Kidney (tissue), 14 donors: ENCODE measurements around the gene TGM1. TPM values are rescaled to one million over a fixed set of nuclear protein-coding genes. Genes with fewer than 3 reads are reported as not detected.

Experiments
- DNase-seq, 5 donors: peaks; one replicate each; pipeline ENCODE4 v3.0.0-alpha.2; 2013 to 2020
- FAIRE-seq: peaks from 2 replicates; lab custom pipeline; 2012; peaks lifted over from hg19 to GRCh38; lab: Jason Lieb, UNC
- H3K27ac ChIP-seq, 2 donors: one replicate each; pipeline ENCODE4 v1.7.0; 2013; ENCODE audit warnings: low read depth in 2 of 2, low read length in 2 of 2, inconsistent platforms in 1 of 2
- H3K27me3 ChIP-seq: one replicate; pipeline ENCODE4 v1.7.1; 2013; ENCODE audit warnings: low read length, inconsistent platforms; ENCODE audit not compliant: control insufficient read depth, insufficient read depth
- H3K36me3 ChIP-seq, 3 donors: one replicate each; pipeline versions ENCODE4 v1.7.0 to v1.7.1; 2013; ENCODE audit warnings: low read length in 3 of 3, control low read depth in 1 of 3, inconsistent platforms in 1 of 3; ENCODE audit not compliant: insufficient read depth in 3 of 3, control insufficient read depth in 2 of 3
- H3K4me1 ChIP-seq, 3 donors: one replicate each; pipeline versions ENCODE4 v1.7.0 to v1.7.1; 2013; ENCODE audit warnings: low read length in 3 of 3, inconsistent platforms in 1 of 3, low read depth in 1 of 3; ENCODE audit not compliant: control insufficient read depth in 2 of 3, insufficient read depth in 2 of 3
- H3K4me3 ChIP-seq, 3 donors: one replicate each; pipeline versions ENCODE4 v1.7.0 to v1.8.1; 2013; ENCODE audit warnings: low read length in 3 of 3, control low read depth in 1 of 3, inconsistent platforms in 1 of 3
- H3K9ac ChIP-seq, 3 donors: one replicate each; pipeline versions ENCODE4 v1.7.0 to v1.7.1; 2013; ENCODE audit warnings: low read length in 3 of 3, control low read depth in 1 of 3, inconsistent platforms in 1 of 3
- H3K9me3 ChIP-seq, 3 donors: one replicate each; pipeline versions ENCODE4 v1.7.0 to v1.7.1; 2013; ENCODE audit warnings: low read length in 3 of 3, control low read depth in 1 of 3, inconsistent platforms in 1 of 3; ENCODE audit not compliant: control insufficient read depth in 2 of 3, insufficient read depth in 1 of 3
- CTCF ChIP-seq: IDR thresholded peaks from 3 replicates; pipeline ENCODE4 v1.5.1; 2012; ENCODE audit warnings: mild to moderate bottlenecking, moderate library complexity, borderline replicate concordance; ENCODE audit not compliant: insufficient read depth; ENCODE audit errors: extremely low read depth
- intact Hi-C: fragments of 100-400 bp; cut with DNase I; formaldehyde crosslinking; loops from one replicate; pipeline ENCODE4 v1.11.1; 2022
- polyA plus RNA-seq: library from polyadenylated mRNA; stranded (reverse); fragments of 350-450 nt; fragmentation: Illumina TruSeq; extraction: RNeasy Lipid Tissue Mini Kit (QIAGEN cat#74804); gene quantifications from one replicate; pipeline ENCODE4 v1.2.3, GENCODE V29; 2014; ENCODE audit warnings: low read depth, low replicate concordance; ENCODE audit not compliant: insufficient read depth
- total RNA-seq: library from RNA; stranded (reverse); fragmentation: NEBNext Ultra II Directional; extraction: Animal tissue kit (Norgen Biotek cat#: 25700); gene quantifications from one replicate; pipeline ENCODE4 v1.2.1, GENCODE V29; 2021
- donor health status: control.
- donor health status: control.
- donor health status: control.
- donor health status: control.
- donor health status: control.
- donor health status: DM: yes; HTN: yes; CAD: no.
- donor health status: Normal renal cell carcinoma (clear cell type).

The TGM1 gene
- total and polyA plus RNA-seq, 2 donors from 2014 or later = 4.5 to 13.1 TPM

- DNase-seq (no peak), FAIRE-seq (no peak)
- no peak for TF ChIP-seq CTCF
- Histone ChIP-seq H3K36me3 (no peaks in the 10 kb centered on the region), H3K4me1 (peaks cover 0 to 3% (median 0%) of the 10 kb centered on the region in 3 donors), H3K4me3 (no peak overlapping the region), H3K27ac (no peak overlapping the region), H3K9ac (no peak overlapping the region), H3K9me3 (no peaks in the 10 kb centered on the region), H3K27me3 (no peaks in the 10 kb centered on the region)
- intact Hi-C loops = no loop called here
These were observed 14.8 kb upstream of the TGM1 start for GRCh38 chr14:24277606-24278321.

GRCh38 chr14:24277071-24277470, 14.1 kb upstream of the TGM1 start:
- Histone ChIP-seq H3K9ac (no peak overlapping the region), H3K27me3 (no peaks in the 10 kb centered on the region), H3K9me3 (no peaks in the 10 kb centered on the region), H3K4me3 (no peak overlapping the region), H3K36me3 (no peaks in the 10 kb centered on the region), H3K4me1 (peaks cover 0 to 3% (median 0%) of the 10 kb centered on the region in 3 donors), H3K27ac (no peak overlapping the region)
- no peak for TF ChIP-seq CTCF
- intact Hi-C loops = no loop called here
- no peak for FAIRE-seq
- no peak for DNase-seq

- H3K4me3 ChIP-seq = no peak overlapping the region
- TF ChIP-seq CTCF = no peak
- intact Hi-C loops = no loop called here
- H3K36me3 ChIP-seq = no peaks in the 10 kb centered on the region
- H3K27ac ChIP-seq = no peak overlapping the region
- H3K9me3 ChIP-seq = no peaks in the 10 kb centered on the region
- H3K27me3 ChIP-seq = no peaks in the 10 kb centered on the region
- no peak for DNase-seq
- H3K9ac ChIP-seq = no peak overlapping the region
- peaks cover 0 to 10% (median 0%) of the 10 kb centered on the region in 3 donors for H3K4me1 ChIP-seq
- FAIRE-seq = no peak
These were observed 11.1 kb upstream of the TGM1 start for GRCh38 chr14:24274101-24274543.
